ENCODE results near the gene STOML1. TPM values are rescaled to one million over a fixed set of nuclear protein-coding genes. Genes with fewer than 3 reads are reported as not detected.
A peak's percentile ranks its signal among the peaks of the same experiment; 100 is the strongest.

Gene STOML1
- total RNA-seq, 1 donor from 2014 or later, result 14.1 TPM

- H3K4me1 ChIP-seq (ENCODE audit: control insufficient read depth in 3 of 3, insufficient read depth in 3 of 3, low read length in 3 of 3), result peaks cover 15 to 32% (median 17%) of the 10 kb centered on the region in 3 donors
- no peak overlapping the region for H3K27ac ChIP-seq (ENCODE audit: low read depth, low read length)
These were observed 55.9 kb downstream of the STOML1 start for GRCh38 chr15:73936181-73936580.

GRCh38 chr15:73935547-73935946 is 56.5 kb downstream of the STOML1 start:
- H3K27ac ChIP-seq (ENCODE audit: low read depth, low read length), result no peak overlapping the region
- H3K4me1 ChIP-seq (ENCODE audit: control insufficient read depth in 3 of 3, insufficient read depth in 3 of 3, low read length in 3 of 3), result peaks cover 12 to 31% (median 15%) of the 10 kb centered on the region in 3 donors

More at GRCh38 chr15:73936181-73936580, 55.9 kb downstream of the STOML1 start:
- H3K9me3 ChIP-seq (ENCODE audit: control insufficient read depth in 3 of 3, low read length in 3 of 3), result no peaks in the 10 kb centered on the region
- no peak overlapping the region for H3K4me3 ChIP-seq (ENCODE audit: low read length in 3 of 3)
- H3K36me3 ChIP-seq (ENCODE audit: control insufficient read depth in 3 of 3, insufficient read depth in 3 of 3, low read length in 3 of 3), result peaks cover 0 to 5% (median 0%) of the 10 kb centered on the region in 3 donors
- H3K9ac ChIP-seq (ENCODE audit: low read depth in 1 of 3, low read length in 3 of 3), result peak overlapping the region in 1 of 3 donors; percentile 16
- no peaks in the 10 kb centered on the region for H3K27me3 ChIP-seq (ENCODE audit: control insufficient read depth in 3 of 3, insufficient read depth in 3 of 3, low read length in 3 of 3)

GRCh38 chr15:73934281-73934680 is 57.8 kb downstream of the STOML1 start:
- Histone ChIP-seq H3K4me3 (ENCODE audit: low read length in 3 of 3) (no peak overlapping the region), H3K9ac (ENCODE audit: low read depth in 1 of 3, low read length in 3 of 3) (no peak overlapping the region), H3K36me3 (ENCODE audit: control insufficient read depth in 3 of 3, insufficient read depth in 3 of 3, low read length in 3 of 3) (peaks cover 0 to 7% (median 0%) of the 10 kb centered on the region in 3 donors), H3K4me1 (ENCODE audit: control insufficient read depth in 3 of 3, insufficient read depth in 3 of 3, low read length in 3 of 3) (peaks cover 19 to 30% (median 25%) of the 10 kb centered on the region in 3 donors), H3K27ac (ENCODE audit: low read depth, low read length) (no peak overlapping the region), H3K9me3 (ENCODE audit: control insufficient read depth in 3 of 3, low read length in 3 of 3) (no peaks in the 10 kb centered on the region), H3K27me3 (ENCODE audit: control insufficient read depth in 3 of 3, insufficient read depth in 3 of 3, low read length in 3 of 3) (peaks cover 0 to 7% (median 6%) of the 10 kb centered on the region in 3 donors)

More at GRCh38 chr15:73935547-73935946, 56.5 kb downstream of the STOML1 start:
- H3K27me3 ChIP-seq (ENCODE audit: control insufficient read depth in 3 of 3, insufficient read depth in 3 of 3, low read length in 3 of 3), result no peaks in the 10 kb centered on the region
- H3K36me3 ChIP-seq (ENCODE audit: control insufficient read depth in 3 of 3, insufficient read depth in 3 of 3, low read length in 3 of 3), result peaks cover 0 to 5% (median 0%) of the 10 kb centered on the region in 3 donors
- H3K9ac ChIP-seq (ENCODE audit: low read depth in 1 of 3, low read length in 3 of 3), result no peak overlapping the region
- no peak overlapping the region for H3K4me3 ChIP-seq (ENCODE audit: low read length in 3 of 3)
- no peaks in the 10 kb centered on the region for H3K9me3 ChIP-seq (ENCODE audit: control insufficient read depth in 3 of 3, low read length in 3 of 3)

GRCh38 chr15:73932381-73933191 is 59.5 kb downstream of the STOML1 start:
- H3K4me3 ChIP-seq (ENCODE audit: low read length in 3 of 3), result no peak overlapping the region
- no peaks in the 10 kb centered on the region for H3K9me3 ChIP-seq (ENCODE audit: control insufficient read depth in 3 of 3, low read length in 3 of 3)
- H3K9ac ChIP-seq (ENCODE audit: low read depth in 1 of 3, low read length in 3 of 3), result no peak overlapping the region
- peaks cover 0 to 7% (median 0%) of the 10 kb centered on the region in 3 donors for H3K36me3 ChIP-seq (ENCODE audit: control insufficient read depth in 3 of 3, insufficient read depth in 3 of 3, low read length in 3 of 3)
- H3K27ac ChIP-seq (ENCODE audit: low read depth, low read length), result no peak overlapping the region
- H3K4me1 ChIP-seq (ENCODE audit: control insufficient read depth in 3 of 3, insufficient read depth in 3 of 3, low read length in 3 of 3), result peaks cover 30 to 41% (median 33%) of the 10 kb centered on the region in 3 donors
- H3K27me3 ChIP-seq (ENCODE audit: control insufficient read depth in 3 of 3, insufficient read depth in 3 of 3, low read length in 3 of 3), result peaks cover 8 to 16% (median 12%) of the 10 kb centered on the region in 3 donors

GRCh38 chr15:73931441-73931840 is 60.7 kb downstream of the STOML1 start:
- no peak overlapping the region for H3K4me3 ChIP-seq (ENCODE audit: low read length in 3 of 3)
- peaks cover 31 to 41% (median 38%) of the 10 kb centered on the region in 3 donors for H3K4me1 ChIP-seq (ENCODE audit: control insufficient read depth in 3 of 3, insufficient read depth in 3 of 3, low read length in 3 of 3)
- H3K9me3 ChIP-seq (ENCODE audit: control insufficient read depth in 3 of 3, low read length in 3 of 3), result no peaks in the 10 kb centered on the region
- no peak overlapping the region for H3K9ac ChIP-seq (ENCODE audit: low read depth in 1 of 3, low read length in 3 of 3)
- no peak overlapping the region for H3K27ac ChIP-seq (ENCODE audit: low read depth, low read length)
- H3K27me3 ChIP-seq (ENCODE audit: control insufficient read depth in 3 of 3, insufficient read depth in 3 of 3, low read length in 3 of 3), result peaks cover 8 to 16% (median 12%) of the 10 kb centered on the region in 3 donors
- peaks cover 0 to 7% (median 0%) of the 10 kb centered on the region in 3 donors for H3K36me3 ChIP-seq (ENCODE audit: control insufficient read depth in 3 of 3, insufficient read depth in 3 of 3, low read length in 3 of 3)

GRCh38 chr15:73930790-73931281 is 61.3 kb downstream of the STOML1 start:
- Histone ChIP-seq H3K9ac (ENCODE audit: low read depth in 1 of 3, low read length in 3 of 3) (peak overlapping the region in 1 of 3 donors; percentile 8), H3K27me3 (ENCODE audit: control insufficient read depth in 3 of 3, insufficient read depth in 3 of 3, low read length in 3 of 3) (peaks cover 8 to 16% (median 12%) of the 10 kb centered on the region in 3 donors), H3K4me3 (ENCODE audit: low read length in 3 of 3) (no peak overlapping the region), H3K36me3 (ENCODE audit: control insufficient read depth in 3 of 3, insufficient read depth in 3 of 3, low read length in 3 of 3) (peaks cover 0 to 7% (median 0%) of the 10 kb centered on the region in 3 donors), H3K4me1 (ENCODE audit: control insufficient read depth in 3 of 3, insufficient read depth in 3 of 3, low read length in 3 of 3) (peaks cover 29 to 42% (median 40%) of the 10 kb centered on the region in 3 donors), H3K9me3 (ENCODE audit: control insufficient read depth in 3 of 3, low read length in 3 of 3) (no peaks in the 10 kb centered on the region), H3K27ac (ENCODE audit: low read depth, low read length) (peak overlapping the region; percentile 30)

- Histone ChIP-seq H3K9me3 (ENCODE audit: control insufficient read depth in 3 of 3, low read length in 3 of 3) (no peaks in the 10 kb centered on the region), H3K36me3 (ENCODE audit: control insufficient read depth in 3 of 3, insufficient read depth in 3 of 3, low read length in 3 of 3) (peaks cover 0 to 7% (median 0%) of the 10 kb centered on the region in 3 donors), H3K9ac (ENCODE audit: low read depth in 1 of 3, low read length in 3 of 3) (no peak overlapping the region), H3K4me1 (ENCODE audit: control insufficient read depth in 3 of 3, insufficient read depth in 3 of 3, low read length in 3 of 3) (peaks cover 33 to 41% (median 41%) of the 10 kb centered on the region in 3 donors), H3K4me3 (ENCODE audit: low read length in 3 of 3) (no peak overlapping the region), H3K27me3 (ENCODE audit: control insufficient read depth in 3 of 3, insufficient read depth in 3 of 3, low read length in 3 of 3) (peaks cover 8 to 16% (median 12%) of the 10 kb centered on the region in 3 donors), H3K27ac (ENCODE audit: low read depth, low read length) (peak overlapping the region; percentile 30)
These were observed 61.7 kb downstream of the STOML1 start for GRCh38 chr15:73930371-73930770.

GRCh38 chr15:73928971-73929627 is 63.0 kb downstream of the STOML1 start:
- Histone ChIP-seq H3K27me3 (ENCODE audit: control insufficient read depth in 3 of 3, insufficient read depth in 3 of 3, low read length in 3 of 3) (peaks cover 8 to 16% (median 12%) of the 10 kb centered on the region in 3 donors), H3K9me3 (ENCODE audit: control insufficient read depth in 3 of 3, low read length in 3 of 3) (no peaks in the 10 kb centered on the region), H3K4me1 (ENCODE audit: control insufficient read depth in 3 of 3, insufficient read depth in 3 of 3, low read length in 3 of 3) (peaks cover 43 to 54% (median 48%) of the 10 kb centered on the region in 3 donors), H3K36me3 (ENCODE audit: control insufficient read depth in 3 of 3, insufficient read depth in 3 of 3, low read length in 3 of 3) (peaks cover 0 to 7% (median 0%) of the 10 kb centered on the region in 3 donors), H3K4me3 (ENCODE audit: low read length in 3 of 3) (peak overlapping the region in 1 of 3 donors; percentile 52), H3K27ac (ENCODE audit: low read depth, low read length) (no peak overlapping the region), H3K9ac (ENCODE audit: low read depth in 1 of 3, low read length in 3 of 3) (peak overlapping the region in 1 of 3 donors; percentile 62)
